Ishikawa (cell line): ENCODE results near the gene GOLGA8B.

Experiments
- CEBPB ChIP-seq: IDR thresholded peaks from 2 replicates; pipeline ENCODE4 v1.6.1; 2012
- CREB1 ChIP-seq: IDR thresholded peaks from 2 replicates; pipeline ENCODE4 v1.6.1; 2012; ENCODE audit warnings: low read depth
- EGR1 ChIP-seq: IDR thresholded peaks from 2 replicates; pipeline ENCODE4 v1.6.1; 2012
- EP300 ChIP-seq: IDR thresholded peaks from 2 replicates; pipeline ENCODE4 v1.6.1; 2012; ENCODE audit warnings: borderline replicate concordance
- NFIC ChIP-seq: IDR thresholded peaks from 2 replicates; pipeline ENCODE4 v1.6.1; 2012
- RAD21 ChIP-seq: IDR thresholded peaks from 2 replicates; pipeline ENCODE4 v1.6.1; 2012; ENCODE audit warnings: low read depth
- TAF1 ChIP-seq: IDR thresholded peaks from 2 replicates; pipeline ENCODE4 v1.6.1; 2012; ENCODE audit warnings: low read depth, mild to moderate bottlenecking
- TCF12 ChIP-seq: IDR thresholded peaks from 2 replicates; pipeline ENCODE4 v1.6.1; 2012; ENCODE audit warnings: low read depth
- YY1 ChIP-seq: IDR thresholded peaks from 2 replicates; pipeline ENCODE4 v1.6.1; 2012; ENCODE audit warnings: low read depth
- ZBTB7A ChIP-seq: IDR thresholded peaks from 2 replicates; pipeline ENCODE4 v1.6.1; 2012; ENCODE audit warnings: low read depth
- TF ChIP-seq, protein P1 (sequence below): IDR thresholded peaks from 2 replicates; pipeline ENCODE4 v1.6.1; 2012
- TF ChIP-seq, protein P2 (sequence below): IDR thresholded peaks from 2 replicates; pipeline ENCODE4 v1.6.1; 2012; ENCODE audit warnings: low read depth, mild to moderate bottlenecking

DNA sequence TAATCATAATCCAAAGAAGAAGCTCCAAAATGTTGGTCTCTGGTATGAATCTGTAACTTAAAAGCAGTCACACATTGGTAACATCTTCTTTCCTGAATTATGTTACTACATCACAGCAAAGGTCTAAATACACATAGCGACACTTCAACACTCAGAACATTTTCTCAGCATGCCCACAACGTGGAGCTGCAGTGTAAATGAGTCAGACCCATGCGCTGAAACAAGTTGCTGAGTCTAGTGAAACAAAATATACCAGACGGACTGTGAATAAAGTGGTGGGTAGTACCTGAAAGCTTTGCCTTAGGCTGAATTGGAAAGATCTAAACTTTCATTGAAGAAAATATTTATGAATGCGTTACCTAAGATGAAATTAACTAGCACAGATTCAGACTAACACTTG is 33.2 kb upstream of the GOLGA8B start:
- TF ChIP-seq, protein P1, sequence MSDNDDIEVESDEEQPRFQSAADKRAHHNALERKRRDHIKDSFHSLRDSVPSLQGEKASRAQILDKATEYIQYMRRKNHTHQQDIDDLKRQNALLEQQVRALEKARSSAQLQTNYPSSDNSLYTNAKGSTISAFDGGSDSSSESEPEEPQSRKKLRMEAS: no peak
- TF ChIP-seq, protein P2, sequence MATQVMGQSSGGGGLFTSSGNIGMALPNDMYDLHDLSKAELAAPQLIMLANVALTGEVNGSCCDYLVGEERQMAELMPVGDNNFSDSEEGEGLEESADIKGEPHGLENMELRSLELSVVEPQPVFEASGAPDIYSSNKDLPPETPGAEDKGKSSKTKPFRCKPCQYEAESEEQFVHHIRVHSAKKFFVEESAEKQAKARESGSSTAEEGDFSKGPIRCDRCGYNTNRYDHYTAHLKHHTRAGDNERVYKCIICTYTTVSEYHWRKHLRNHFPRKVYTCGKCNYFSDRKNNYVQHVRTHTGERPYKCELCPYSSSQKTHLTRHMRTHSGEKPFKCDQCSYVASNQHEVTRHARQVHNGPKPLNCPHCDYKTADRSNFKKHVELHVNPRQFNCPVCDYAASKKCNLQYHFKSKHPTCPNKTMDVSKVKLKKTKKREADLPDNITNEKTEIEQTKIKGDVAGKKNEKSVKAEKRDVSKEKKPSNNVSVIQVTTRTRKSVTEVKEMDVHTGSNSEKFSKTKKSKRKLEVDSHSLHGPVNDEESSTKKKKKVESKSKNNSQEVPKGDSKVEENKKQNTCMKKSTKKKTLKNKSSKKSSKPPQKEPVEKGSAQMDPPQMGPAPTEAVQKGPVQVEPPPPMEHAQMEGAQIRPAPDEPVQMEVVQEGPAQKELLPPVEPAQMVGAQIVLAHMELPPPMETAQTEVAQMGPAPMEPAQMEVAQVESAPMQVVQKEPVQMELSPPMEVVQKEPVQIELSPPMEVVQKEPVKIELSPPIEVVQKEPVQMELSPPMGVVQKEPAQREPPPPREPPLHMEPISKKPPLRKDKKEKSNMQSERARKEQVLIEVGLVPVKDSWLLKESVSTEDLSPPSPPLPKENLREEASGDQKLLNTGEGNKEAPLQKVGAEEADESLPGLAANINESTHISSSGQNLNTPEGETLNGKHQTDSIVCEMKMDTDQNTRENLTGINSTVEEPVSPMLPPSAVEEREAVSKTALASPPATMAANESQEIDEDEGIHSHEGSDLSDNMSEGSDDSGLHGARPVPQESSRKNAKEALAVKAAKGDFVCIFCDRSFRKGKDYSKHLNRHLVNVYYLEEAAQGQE: no peak
- TF ChIP-seq EP300 (no peak), TAF1 (no peak), CREB1 (no peak), RAD21 (peak; percentile 33; the same call in 1 of the 2 replicates), TCF12 (no peak), CEBPB (no peak), EGR1 (no peak), ZBTB7A (no peak), YY1 (no peak), NFIC (no peak)
